GM18873 (cell line): ENCODE data around the gene DCUN1D5.

Source experiments
- ATAC-seq: cut with Tn5 transposase; IDR thresholded peaks from one replicate; pipeline ENCODE4 v1.9.1; 2021; ENCODE audit warnings: mild to moderate bottlenecking, moderate library complexity, moderate number of reproducible peaks; ENCODE audit not compliant: unreplicated experiment, low FRiP score

DCUN1D5 gene

DNA sequence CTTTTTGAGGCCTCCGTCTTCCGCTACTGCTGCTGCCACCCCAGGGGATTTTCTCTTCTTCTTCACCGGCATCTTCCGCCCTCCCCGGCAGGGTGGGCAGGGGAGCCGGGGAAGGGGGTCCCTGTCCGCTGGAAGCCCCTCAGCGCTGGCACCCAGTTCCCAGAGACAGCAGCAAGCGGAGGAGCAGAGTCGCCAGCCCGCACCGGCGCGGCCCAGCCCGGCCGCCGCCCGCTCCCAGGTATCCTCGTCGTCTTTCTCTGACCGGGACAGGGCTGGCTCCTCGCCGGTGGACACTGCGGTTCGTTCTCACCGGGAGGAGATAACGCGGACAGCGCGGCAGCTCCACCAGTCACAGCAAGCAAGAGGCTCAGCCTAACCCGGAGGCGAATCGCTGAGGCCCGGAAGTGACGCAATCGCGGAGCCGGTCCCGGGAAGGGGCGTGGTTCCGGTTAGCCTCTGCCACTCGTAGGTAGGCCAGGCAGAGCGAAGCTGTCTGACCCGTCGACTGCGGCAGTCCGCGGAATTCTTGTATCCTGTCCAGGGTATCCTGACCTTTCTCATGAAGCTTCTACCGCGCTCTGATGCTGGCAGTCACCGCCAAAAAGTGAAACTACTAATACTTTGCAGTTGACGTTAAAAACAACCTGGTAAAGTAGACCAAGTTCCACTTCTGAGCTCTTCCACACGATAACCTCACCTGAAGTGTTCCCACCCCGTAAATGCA, at the start of gene DCUN1D5:
Gene DCUN1D5, minus strand, starts transcription at position 360 of the 724 bp plus-strand sequence. Its CDS starts 288 bp downstream, at position 72.
- ATAC-seq, result peak; percentile 100

DNA sequence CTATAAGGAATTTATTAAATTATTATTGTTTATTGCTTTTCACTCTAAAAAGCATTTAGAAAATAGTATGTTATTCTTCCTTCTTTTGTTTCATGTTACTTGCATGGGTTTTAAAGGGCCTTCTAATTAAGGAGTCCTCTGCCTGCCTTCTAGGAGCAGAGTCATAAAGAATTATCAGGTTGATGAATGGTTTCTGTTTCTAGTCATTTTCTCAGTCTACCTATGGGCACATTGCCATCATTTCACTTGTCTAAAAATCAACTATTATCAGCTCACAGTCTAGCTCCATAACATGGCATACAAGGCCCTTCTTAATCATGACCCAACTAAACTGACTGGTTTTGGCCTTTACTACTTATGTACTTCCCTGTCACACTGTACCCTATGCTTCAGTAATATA, 33.5 kb upstream of the DCUN1D5 start:
- ATAC-seq, result no peak

DNA sequence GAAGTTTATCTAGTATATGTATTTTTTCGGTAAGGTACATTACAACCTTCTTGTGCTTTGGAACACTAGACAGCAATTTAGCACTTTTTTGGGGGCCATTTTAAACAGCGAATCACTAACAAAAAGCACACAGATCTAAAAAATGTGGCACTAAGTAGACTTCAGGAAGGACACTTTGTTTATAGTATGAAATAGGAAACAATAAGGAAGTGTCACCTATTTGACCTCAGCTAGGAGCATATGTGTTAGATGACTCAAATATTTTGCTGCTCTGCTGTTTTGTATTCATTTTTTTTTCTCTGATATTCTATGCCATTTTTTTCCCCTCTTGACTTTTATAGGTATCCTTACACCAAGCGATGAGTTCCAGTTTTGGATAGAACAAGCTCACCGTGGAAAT, 22.9 kb upstream of the DCUN1D5 start:
- ATAC-seq, result no peak

DNA sequence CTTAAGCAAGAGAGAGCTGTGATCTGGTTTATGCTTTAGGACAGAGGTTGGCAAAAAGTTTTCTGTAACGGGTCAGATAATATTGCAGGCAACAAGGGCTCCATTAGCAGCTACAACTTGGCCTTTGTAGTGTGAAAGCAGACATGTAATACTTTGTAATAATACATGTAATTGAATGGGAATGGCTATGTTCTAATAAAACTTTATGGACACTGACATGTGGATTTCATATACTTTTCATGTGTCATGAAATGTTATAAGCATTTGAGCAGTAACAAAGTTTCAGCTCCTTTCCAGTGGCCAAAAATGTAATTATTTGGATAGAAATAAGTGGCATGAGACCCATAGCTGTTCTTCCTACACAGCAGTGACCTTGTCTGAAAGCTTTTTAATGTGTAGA, 20.4 kb upstream of the DCUN1D5 start:
- ATAC-seq, result no peak

DNA sequence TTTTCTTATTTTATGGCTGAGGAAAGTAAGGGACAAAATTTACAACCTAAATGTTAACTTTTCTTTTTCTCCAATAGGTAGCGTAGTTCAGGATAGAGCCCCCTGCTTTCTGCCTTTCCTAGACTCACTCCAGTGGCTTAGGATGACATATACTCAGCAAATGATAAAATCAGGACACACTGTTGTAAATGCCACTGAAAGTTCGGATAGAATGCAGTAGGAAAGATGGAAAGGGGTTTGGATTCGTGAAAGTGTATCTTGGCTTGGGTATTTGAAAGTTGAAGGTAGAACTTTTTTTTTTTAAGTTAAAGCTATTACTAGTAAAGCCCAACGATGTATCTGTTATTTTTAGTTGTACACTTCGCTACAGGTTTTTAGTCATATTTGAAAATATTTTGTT, 19.4 kb upstream of the DCUN1D5 start:
- ATAC-seq, result no peak

DNA sequence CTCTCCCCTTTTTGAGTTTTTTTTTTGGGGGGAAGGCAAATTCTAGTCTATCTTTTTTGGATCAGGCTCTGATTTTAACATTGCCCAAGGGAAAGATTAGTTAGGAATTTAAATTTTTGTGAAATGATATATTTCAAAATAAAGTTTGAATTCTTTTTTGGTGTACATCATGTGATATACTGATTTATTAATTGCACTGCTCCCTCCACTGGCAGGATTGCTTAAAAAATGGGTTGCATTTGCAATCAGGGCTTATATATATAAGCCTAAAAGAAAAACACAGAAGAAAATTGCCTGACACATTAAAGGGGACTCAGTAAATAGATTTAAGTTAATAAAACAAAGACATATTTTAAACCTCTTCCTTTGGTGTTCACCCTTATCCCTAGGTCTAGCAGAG, 18.4 kb upstream of the DCUN1D5 start:
- ATAC-seq, result no peak

DNA sequence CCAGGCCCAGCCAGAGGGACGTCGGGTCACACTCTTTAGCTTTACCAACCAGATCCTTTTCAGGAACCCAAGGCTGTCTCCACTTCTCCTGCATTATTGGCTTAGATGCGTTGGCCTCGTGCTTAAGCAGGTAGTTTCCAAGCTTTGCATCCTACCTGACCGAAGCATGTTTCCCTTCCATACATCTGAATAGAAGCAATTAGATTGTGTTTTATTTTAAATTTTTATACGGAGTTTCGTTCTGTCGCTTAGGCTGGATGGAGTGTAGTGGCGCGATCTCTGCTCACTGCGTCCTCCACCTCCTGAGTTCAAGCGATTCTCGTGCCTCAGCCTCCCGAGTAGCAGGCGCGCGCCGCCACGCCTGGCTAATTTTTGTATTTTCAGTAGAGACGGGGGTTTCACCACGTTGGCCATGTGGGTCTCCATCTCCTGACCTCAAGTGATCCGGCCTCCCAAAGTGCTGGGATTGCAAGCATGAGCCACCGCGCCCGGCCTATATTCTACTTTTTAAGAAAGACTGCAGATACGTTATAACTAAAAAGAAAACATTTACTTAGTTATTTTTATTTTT, 17.9 kb upstream of the DCUN1D5 start:
- ATAC-seq, result no peak

DNA sequence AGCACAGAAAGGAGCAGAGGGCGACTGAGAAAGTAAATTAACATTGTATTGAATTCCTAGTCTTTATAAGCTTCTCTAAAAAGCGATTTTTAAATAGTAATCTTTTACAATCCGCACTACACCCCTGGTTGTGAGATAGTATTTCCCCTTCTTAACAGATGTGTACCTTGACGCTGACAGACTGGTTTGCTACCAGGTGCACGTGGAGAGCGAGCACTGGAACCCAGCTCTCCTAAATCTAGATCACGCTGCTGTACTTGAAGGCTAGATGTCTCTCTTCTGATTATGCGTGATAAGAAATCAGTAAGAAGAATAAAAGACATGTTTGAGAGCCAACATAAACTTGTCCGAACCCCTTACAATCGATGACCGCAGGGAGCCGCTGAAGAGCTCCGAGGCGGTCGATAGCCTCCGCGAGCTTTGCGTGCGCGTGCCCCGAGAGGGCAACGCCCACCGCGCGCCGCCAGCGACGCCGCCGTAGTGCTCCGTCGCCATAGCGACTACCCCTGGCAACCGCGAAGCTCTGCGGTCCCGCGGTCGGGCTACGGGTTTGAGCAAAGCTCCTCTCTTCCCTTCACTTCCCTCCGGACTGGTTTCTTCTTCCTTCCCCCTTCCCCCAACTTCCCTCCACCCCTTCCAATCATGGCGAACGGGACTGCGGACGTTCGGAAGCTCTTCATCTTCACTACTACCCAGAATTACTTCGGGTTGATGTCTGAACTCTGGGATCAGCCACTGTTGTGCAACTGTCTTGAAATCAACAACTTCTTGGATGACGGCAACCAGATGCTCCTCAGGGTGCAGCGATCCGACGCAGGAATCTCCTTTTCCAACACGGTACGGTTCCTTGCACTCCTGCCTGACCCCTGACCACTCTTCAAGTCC, 17.2 kb upstream of the DCUN1D5 start, which contains the start of gene DYNC2H1:
Gene DYNC2H1, plus strand, starts transcription at position 494 of the 885 bp plus-strand sequence. Its CDS starts 149 bp downstream, at position 643.
- peak; percentile 97 for ATAC-seq

DNA sequence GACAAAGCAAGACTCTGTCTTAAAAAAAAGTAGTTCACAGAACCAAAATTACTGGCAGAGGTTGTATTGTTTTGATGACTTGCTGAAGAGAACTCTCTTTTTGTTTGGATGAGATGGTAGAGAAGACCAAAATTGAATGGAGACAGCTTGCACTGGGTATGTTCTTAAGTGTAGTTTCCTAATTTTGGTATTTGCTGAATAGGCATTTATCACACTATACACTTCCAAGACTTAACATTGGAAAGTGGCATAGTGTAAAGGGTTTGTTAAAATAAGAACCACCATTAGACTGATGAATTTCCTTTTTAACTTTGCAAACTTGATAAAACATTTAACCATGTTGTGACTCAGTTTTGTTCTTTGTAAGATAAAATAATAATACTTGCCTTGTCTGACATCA, 5.3 kb upstream of the DCUN1D5 start:
- ATAC-seq, result no peak

DNA sequence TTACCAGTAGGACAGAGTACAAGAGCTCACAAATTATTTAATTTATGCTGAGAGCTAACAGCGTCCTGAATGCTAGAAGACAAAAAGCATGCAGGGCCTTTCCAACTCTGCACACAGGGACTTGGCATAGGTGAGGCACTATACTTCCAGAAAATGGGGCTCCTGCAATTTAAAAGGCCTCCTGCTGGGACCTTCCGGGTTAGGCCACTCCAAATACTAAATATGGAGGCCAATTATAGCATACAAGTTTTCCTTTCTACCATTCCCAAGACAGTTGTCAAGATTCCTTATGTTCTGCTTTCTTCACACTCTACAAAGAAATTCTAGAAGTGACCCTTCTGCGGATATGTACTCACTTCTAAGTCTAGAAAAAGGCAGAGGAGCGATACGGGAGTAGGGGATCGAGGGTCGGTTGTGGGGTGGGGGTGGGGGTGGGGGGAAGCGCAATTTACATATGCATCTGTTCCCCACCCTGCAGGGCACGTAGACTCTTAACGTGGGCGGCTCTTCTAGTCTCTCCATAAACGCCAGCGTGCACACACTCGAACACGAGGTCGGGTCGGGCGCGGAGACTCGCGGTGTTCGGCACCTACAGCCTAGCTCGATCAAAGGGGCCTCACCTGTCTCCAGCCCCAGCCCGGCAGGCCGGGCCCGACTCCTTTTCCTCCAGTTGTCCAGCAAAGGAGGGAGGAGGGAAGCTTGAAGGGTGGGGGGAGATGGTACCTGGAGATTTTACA, 728 bp downstream of the DCUN1D5 start:
- ATAC-seq, result peak; percentile 14

DNA sequence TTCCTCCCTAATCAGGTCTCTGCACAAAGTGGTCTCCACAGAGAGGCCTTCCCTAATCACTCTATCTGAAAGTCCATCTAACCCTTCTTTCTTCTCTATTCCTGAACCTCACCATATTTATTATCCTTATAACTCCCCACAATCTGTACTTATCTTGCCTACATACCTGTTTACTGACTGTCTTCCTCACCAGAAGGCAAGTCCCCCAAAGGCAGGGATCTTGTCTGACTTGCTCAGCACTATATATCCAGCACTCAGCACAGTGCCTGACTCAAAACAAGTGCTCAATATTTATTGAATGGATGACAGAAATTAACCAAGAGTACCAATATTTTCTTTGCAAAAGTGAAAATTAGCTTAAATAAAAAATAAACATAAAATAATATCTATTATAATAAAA, 5.5 kb downstream of the DCUN1D5 start:
- ATAC-seq, result no peak

DNA sequence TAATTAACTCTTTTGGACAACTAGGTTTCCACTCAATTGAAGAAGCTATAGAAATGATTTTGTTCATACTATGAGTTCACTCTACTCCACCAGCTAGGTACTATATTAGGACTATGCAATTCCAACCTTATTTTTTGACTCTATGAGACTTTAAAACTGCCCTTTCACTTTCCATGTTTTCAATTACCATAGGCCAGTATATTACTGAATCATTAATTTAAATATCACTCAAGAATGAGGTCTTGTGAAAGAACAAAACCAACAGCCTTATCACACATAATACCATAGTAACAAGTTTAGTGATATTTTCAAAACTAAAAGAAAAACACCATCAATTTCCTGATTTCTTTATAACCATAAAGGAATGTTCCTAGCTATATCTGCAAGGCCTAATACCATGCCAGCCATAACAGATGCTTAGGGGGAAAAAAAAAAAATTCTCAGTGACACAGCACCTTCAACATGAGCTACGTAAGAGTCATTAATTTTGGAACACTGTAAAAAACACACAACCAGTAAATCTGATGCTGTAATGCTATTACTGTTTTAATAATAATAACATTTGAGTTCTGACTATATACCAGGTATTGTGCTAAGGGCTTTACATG, 6.1 kb downstream of the DCUN1D5 start:
- ATAC-seq, result no peak

DNA sequence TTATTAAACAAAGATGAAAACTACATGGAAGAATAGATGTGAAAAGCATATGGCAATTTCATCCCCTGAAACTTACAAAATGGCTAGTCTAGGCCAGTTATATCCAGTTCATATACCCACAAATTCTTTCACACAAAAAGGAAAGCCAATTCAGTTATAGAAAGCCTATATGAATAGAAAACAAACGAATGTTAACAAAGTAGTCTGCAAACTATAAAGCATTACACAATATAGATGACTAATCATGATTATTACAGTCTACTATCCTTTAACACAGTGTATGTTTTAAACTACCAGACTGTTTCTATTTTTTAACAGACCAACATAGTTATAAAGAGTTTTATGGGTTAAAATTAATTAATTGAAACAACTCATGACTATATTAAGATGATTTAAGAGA, 12.1 kb downstream of the DCUN1D5 start:
- ATAC-seq, result no peak

DNA sequence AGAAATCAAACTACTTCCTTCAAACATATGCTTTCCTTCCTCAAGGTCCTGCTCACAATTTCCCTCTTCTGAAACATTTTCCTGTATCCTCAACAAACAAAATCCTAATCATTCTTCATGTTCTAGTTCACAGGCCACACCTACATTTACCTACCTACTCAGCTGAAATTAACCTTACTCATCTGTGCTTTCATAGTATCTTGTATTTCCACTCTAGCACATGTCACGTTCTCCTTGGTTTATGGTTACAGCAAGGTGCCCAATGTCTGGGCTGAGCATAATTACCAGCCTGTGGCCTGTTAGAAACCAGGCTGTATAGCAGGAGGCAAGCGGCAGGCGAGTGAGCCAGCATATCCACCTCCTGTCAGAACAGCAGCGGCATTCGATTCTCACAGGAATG, 13.2 kb downstream of the DCUN1D5 start:
- ATAC-seq, result no peak

DNA sequence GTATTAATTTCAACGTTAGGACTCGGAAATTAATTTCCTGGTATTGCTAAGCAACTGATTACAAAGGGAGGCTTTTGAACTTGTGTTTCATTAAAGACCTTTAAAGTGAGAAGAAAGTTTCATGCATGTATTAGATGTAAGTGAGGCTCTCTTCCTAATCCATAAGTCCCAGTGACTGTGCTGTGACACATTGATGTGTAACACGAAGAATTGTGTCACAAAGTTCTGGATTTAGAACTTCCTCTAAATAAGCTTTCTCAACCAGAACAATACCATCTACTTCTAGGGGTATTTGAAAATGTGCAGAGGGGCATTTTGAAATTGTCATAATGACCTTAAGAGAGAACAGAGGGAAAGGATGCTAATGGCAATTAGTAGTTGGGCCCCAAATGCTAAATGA, 14.4 kb downstream of the DCUN1D5 start:
- ATAC-seq, result no peak

DNA sequence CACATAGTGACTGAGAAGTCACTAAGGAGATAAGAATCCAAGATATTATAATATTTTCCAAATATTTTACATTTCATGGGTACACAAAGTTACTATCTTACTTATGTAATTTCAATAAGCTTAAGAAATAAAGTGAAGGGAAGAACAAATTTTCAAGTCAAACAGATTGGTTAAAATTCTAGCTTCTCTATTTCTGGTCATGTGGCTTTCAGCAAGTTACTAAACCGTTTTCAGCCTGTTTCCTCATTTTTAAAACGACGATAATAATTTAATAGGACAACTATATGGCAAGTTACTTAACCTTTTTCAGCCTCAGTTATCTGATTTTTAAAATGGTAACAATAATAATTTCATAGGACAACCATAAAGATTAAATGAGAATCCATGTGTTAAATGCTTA, 15.6 kb downstream of the DCUN1D5 start:
- ATAC-seq, result no peak

DNA sequence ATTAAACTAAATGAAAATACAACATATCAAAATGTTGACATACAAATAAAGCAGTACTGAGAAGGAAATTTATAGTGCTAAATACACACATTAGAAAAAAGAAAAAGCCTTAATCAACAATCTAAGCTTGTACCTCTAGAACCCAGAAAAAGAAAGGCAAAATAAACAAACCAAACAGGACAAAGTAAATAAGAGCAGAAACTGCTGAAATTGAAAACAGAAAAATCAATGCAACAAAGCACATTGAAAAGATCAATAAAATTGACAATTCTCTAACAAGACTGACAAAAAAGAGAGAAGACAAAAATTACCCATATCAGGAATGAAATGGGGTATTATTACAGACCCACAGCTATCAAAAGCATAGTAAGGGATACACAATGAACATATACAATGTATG, 21.0 kb downstream of the DCUN1D5 start:
- ATAC-seq, result no peak

DNA sequence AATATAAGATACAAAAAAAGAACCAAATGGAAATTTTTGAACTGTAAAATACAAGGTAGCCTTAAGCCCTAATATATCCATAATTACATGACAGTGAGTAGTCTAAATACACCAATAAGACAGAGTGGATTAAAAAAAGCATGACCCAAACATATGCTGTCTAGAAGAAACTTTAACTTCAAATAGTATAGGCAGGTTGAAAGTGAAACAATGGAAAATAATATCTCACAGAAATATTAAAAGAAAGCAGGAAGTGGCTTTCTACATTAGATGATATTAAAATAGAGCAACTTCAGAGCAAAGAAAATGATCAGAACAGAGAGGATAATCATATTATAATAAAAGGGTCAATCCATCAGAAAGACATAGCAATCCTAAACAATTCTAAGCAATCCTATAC, 21.8 kb downstream of the DCUN1D5 start:
- ATAC-seq, result no peak

DNA sequence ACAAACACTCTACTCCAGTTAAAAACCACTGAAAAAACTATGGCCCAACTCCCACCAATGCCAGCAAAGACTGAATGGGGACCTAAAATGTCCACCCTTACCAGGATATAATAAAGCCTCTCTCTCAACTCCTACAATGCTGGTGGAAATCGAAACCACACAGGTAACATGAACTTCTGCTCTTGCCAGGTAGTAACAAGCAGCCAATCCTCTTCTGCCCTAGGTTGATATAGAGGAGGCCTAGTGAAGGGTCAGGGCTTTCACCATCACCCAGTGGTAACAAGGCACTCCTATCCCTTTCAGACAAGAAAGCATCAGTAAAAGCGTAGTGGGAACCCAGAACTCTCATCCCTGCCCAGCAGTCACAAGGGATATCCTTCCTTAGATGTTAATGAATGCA, 22.6 kb downstream of the DCUN1D5 start:
- ATAC-seq, result no peak

DNA sequence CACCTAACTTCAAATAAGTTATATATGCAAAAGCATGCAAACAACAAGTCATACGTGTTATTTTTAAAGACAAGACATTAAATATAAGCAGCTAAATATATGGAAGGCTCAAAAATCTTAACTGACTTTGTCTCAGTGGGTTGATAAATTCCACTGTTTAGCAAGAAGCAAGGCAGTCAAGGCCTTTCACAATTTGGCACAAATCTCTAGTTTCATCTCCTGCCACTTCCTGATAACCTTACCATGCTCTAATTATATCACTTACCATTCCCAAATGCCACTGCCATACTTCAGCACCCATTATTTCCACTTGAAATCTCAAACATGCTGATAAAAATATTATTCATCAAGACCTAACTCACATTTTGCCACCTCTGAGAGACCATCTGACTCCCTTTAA, 24.8 kb downstream of the DCUN1D5 start:
- ATAC-seq, result no peak
